HL-60 (cell line): ENCODE results near the gene TASOR2.
A peak's percentile ranks its signal among the peaks of the same experiment; 100 is the strongest.

Experiments used
- DNase-seq, 2 experiments: peaks; one replicate each; pipeline ENCODE4 v3.0.0-alpha.2; 2010 to 2020; ENCODE audit warnings: low read depth in 1 of 2, low spot score in 1 of 2
- H3K27ac ChIP-seq: fragments of 250-450 bp; sonication (Bioruptor Pico); replicated peaks from 2 replicates; pipeline ENCODE4 v1.5.1; 2020; ENCODE audit warnings: mild to moderate bottlenecking, moderate library complexity
- H3K27me3 ChIP-seq: fragments of 250-450 bp; sonication (Bioruptor Pico); 2 replicates; pipeline ENCODE4 v1.5.1; 2021; ENCODE audit warnings: mild to moderate bottlenecking, moderate library complexity; ENCODE audit not compliant: insufficient read depth, poor library complexity, severe bottlenecking
- H3K4me3 ChIP-seq: replicated peaks from 2 replicates; pipeline ENCODE4 v1.5.1; 2011; ENCODE audit warnings: mild to moderate bottlenecking, control low read depth, low read length; ENCODE audit not compliant: insufficient read depth
- GABPA ChIP-seq: IDR thresholded peaks from 2 replicates; pipeline ENCODE4 v1.6.1; 2012; ENCODE audit warnings: low read depth
- POLR2AphosphoS5 ChIP-seq: IDR thresholded peaks from 2 replicates; pipeline ENCODE4 v1.6.1; 2012; ENCODE audit warnings: low read depth
- SPI1 ChIP-seq: IDR thresholded peaks from 2 replicates; pipeline ENCODE4 v1.6.1; 2012; ENCODE audit warnings: low read depth, mild to moderate bottlenecking, borderline replicate concordance
- TF ChIP-seq, protein P1 (sequence below): IDR thresholded peaks from one replicate; pipeline ENCODE4 v1.5.1; 2011; ENCODE audit warnings: low read length, control low read depth, inconsistent platforms; ENCODE audit not compliant: insufficient read depth
- TF ChIP-seq, protein P2 (sequence below): IDR thresholded peaks from 2 replicates; pipeline ENCODE4 v1.6.1; 2012; ENCODE audit warnings: low read depth; ENCODE audit not compliant: insufficient replicate concordance

TASOR2 gene

DNA sequence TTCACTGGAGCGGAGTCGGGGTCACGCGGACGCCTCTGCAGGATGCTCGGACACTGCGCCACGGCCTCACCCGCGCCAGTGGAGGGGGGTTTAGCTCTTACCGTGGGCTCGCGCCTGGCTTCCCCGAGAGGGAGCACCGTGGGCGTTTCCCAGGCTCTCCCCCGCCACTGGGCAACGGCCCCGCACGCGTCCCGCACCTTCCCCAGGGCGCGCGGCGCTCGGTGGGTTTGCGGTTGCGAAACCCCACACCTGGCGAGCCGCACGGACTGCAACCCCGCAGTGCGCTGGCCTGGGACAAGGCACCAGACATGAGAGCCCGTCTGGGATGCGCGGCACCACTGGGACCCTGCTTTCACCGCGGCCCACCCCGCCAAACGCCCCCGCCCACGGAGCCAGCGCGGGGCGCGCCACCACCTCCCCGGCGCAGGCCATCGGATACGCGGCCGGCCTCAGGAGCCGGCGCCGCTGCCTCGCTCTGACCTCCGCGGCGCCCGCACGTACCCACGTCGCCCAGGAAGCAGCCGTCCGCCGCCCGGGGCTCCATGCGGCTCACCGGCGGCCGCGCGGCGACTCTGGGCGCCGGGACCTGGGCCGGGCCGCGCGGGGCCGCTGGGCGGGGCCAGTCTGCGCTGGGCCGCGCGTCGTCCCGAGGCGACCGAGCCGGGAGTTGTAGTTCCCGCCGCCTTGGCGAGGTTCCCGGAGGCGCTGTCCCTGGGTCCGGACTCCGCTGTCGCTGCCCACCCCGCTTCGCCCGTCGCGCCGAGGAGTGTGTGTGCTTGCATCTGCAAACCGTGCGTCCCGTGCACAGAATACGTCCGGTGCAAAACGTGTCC is 18.4 kb upstream of the TASOR2 start, which contains the start of gene ASB13:
Gene ASB13, minus strand, starts transcription at position 588 of the 833 bp plus-strand sequence. Its CDS starts 44 bp downstream, at position 544.
- Histone ChIP-seq H3K4me3 (peak within 1 kb of the TSS; percentile 76), H3K27me3 (no peaks in the 10 kb centered on the region), H3K27ac (peak within 1 kb of the TSS; percentile 81)
- TF ChIP-seq POLR2AphosphoS5 (no peak; the same call in 1 of the 2 replicates), GABPA (no peak), SPI1 (no peak)
- TF ChIP-seq, protein P1, sequence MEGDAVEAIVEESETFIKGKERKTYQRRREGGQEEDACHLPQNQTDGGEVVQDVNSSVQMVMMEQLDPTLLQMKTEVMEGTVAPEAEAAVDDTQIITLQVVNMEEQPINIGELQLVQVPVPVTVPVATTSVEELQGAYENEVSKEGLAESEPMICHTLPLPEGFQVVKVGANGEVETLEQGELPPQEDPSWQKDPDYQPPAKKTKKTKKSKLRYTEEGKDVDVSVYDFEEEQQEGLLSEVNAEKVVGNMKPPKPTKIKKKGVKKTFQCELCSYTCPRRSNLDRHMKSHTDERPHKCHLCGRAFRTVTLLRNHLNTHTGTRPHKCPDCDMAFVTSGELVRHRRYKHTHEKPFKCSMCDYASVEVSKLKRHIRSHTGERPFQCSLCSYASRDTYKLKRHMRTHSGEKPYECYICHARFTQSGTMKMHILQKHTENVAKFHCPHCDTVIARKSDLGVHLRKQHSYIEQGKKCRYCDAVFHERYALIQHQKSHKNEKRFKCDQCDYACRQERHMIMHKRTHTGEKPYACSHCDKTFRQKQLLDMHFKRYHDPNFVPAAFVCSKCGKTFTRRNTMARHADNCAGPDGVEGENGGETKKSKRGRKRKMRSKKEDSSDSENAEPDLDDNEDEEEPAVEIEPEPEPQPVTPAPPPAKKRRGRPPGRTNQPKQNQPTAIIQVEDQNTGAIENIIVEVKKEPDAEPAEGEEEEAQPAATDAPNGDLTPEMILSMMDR, result no peak
- TF ChIP-seq, protein P2, sequence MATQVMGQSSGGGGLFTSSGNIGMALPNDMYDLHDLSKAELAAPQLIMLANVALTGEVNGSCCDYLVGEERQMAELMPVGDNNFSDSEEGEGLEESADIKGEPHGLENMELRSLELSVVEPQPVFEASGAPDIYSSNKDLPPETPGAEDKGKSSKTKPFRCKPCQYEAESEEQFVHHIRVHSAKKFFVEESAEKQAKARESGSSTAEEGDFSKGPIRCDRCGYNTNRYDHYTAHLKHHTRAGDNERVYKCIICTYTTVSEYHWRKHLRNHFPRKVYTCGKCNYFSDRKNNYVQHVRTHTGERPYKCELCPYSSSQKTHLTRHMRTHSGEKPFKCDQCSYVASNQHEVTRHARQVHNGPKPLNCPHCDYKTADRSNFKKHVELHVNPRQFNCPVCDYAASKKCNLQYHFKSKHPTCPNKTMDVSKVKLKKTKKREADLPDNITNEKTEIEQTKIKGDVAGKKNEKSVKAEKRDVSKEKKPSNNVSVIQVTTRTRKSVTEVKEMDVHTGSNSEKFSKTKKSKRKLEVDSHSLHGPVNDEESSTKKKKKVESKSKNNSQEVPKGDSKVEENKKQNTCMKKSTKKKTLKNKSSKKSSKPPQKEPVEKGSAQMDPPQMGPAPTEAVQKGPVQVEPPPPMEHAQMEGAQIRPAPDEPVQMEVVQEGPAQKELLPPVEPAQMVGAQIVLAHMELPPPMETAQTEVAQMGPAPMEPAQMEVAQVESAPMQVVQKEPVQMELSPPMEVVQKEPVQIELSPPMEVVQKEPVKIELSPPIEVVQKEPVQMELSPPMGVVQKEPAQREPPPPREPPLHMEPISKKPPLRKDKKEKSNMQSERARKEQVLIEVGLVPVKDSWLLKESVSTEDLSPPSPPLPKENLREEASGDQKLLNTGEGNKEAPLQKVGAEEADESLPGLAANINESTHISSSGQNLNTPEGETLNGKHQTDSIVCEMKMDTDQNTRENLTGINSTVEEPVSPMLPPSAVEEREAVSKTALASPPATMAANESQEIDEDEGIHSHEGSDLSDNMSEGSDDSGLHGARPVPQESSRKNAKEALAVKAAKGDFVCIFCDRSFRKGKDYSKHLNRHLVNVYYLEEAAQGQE, result no peak
- DNase-seq, result peak; percentile 34 to 45

DNA sequence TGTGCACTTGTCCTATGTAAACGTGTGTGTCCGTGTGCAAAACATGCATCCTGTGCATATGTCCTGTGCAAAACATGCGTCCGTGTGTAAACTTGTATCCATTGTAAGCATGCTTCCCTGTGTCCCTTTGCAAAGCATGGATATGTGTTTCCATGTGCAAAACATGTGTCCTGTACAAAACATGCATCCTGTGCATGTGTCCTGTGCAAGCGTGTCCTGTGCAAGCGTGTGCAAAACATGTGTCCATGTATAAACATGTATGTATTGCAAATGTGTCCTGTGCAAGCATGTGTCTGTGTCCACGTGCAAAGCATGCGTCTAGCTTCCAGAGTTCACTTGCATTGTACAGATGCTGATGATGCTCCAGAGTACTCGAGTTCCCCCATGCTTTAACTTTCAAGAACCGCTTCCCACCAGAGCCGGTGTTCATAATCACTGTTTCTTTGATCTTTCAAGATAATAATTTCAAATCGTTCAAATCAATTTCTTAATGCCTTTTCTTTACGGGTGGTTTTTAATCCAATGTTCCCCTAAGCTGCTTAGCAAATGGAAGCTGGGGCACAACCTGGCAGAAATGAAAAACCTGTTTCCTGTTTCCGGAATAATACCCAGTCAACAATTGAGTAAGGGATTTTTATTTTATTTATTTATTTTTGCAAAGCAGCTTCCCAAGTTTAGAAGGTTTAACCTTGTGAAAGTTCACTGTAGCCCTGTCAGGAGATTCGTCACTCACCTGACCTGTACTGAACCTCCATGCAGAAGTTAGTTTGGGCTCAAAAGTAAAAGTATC is 17.6 kb upstream of the TASOR2 start:
- TF ChIP-seq, protein P2, result no peak
- TF ChIP-seq, protein P1, result no peak
- TF ChIP-seq POLR2AphosphoS5 (no peak), GABPA (no peak), SPI1 (no peak)
- Histone ChIP-seq H3K27ac (peak overlapping the region; percentile 46), H3K4me3 (peak overlapping the region; percentile 76), H3K27me3 (no peaks in the 10 kb centered on the region)
- no peak for DNase-seq

DNA sequence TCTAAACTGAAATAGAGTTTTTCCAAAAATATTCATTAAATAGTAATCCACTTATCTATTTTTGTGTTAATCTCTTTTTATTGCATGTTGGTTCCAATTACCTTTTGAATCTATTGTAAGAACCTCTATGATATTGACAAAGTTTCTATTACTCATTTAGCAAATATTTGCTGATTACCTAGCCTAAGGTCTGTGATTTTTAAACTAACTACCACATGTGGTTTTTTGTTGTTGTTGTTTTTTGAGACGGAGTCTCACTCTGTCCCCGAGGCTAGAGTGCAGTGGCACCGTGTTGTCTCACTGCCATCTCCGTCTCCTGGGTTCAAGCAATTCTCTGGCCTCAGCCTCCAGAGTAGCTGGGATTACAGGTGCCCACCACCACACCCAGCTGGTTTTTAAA is 16.2 kb upstream of the TASOR2 start:
- no peak overlapping the region for H3K4me3 ChIP-seq
- TF ChIP-seq POLR2AphosphoS5, result no peak
- TF ChIP-seq, protein P1, result no peak
- no peak for TF ChIP-seq GABPA
- no peak for TF ChIP-seq SPI1
- TF ChIP-seq, protein P2, result no peak
- DNase-seq, result no peak
- H3K27me3 ChIP-seq, result no peaks in the 10 kb centered on the region
- no peak overlapping the region for H3K27ac ChIP-seq
